GM21576 (cell line): ENCODE data around the gene EPN2.
"Not testable (repeated sequence)": the region's sequence is repeated elsewhere in the genome, so short reads cannot be mapped to it uniquely, and the experiment has no call there.

Source experiments
- ATAC-seq: cut with Tn5 transposase; IDR thresholded peaks from one replicate; pipeline ENCODE4 v1.9.1; 2021; ENCODE audit warnings: mild to moderate bottlenecking, moderate library complexity; ENCODE audit not compliant: unreplicated experiment

Gene EPN2

DNA sequence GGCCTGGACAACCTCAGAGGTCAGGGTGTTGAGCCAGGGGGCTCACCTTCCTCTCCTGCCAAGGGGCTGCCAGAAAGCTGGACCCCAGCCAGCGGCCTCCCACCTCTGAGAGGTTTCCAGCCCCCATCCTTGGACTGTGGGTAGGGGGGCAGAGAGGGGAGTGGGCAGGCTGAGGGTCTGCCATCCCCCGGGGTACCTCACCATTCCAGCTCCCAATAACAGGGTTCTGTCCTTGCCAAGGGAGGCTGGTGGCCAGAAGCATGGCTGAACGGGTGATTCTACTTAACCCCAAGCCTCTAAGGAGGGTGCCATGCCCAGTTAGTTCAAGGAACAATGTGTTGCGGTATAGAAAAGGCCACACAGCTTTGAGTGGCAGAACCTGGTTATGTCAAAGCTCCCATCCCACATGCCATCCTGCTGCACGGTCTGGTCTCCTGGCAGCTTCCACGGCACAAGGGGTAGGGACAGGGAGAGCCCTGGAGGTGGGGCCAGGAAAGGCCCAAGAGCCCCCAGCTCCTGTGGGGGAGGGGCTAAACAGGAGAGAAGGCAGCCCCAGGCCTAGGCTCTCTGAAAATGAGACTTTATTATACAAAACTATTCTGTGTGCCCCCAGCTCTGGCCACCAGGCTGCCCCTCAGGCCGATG lies 105.6 kb downstream of the EPN2 start:
- no peak for ATAC-seq

DNA sequence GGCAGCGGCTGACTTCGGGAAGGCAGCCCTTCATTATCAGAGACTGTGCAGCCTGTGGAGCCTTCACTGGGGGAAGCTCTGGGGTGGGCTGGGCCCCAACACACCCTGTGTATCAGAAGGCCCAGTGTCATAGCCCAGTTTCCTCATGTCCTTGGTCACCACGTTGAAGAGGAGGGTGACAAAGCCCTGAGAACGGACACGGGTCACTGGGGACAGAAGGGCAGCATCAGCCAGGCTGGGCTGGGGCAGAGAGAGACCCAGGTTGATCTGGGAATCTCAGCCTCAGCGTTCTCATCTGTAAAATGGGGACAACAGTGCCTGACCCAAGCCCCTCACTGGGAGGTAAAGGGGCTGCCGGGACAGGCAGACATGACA lies 106.1 kb downstream of the EPN2 start:
- no peak for ATAC-seq

DNA sequence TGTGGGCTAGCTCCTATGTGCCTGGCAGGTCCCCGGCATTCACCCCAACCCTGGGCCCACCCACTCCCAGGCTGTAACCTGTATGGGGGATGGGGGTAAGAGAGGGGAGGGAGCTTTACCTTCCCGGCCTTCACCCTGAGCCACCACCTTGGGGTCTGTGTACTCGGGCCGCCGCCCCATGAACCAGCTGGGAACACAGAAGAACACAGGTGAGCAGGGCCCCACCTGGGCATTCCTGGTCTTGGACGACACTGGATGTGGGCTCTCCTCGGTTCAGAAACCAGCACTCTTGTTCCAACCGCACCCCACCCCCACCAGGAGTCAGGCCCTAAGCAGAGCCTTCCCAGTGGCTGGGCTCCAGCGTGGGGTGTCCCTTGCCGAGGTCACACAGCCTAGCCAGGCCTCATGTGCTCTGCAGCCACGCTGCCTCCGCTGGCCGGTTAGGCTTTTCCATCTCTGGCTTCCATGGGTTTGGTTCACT lies 106.5 kb downstream of the EPN2 start:
- no peak for ATAC-seq

DNA sequence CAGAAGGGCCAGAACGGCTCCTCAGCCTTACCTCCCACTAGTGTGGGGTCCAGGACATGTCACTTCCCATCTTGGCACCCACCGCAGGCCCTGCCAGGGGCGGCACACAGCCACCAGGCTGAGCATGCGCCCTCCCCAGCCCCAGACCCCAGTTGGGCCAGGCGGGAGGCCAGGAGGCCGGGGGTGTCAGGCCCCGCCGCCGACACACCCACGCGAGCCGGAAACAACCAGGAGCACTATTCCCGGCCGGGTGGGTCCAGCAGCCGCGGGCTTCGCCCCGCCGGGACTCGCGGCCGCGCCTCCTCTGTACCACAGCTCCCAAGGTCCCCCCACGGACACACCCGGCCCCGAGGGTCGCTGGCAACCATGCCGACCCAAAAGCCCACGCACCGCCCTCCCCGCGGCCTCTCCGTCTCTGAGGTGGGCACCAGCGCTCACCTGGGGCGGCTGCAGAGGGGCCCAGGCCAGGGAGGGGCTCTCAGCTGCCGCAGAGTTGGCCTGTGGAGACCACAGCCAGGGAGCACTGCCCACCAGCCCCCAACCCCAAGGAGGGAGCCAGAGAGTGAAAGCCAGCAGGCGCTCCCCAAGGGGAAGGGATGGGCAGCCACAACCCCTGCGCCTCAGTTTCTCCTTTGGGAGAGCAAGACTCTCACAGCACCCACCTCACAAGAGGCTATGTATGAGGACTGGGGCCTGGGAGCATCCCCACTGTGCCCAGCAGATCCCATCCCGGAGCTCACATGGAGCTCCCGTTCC lies 107.3 kb downstream of the EPN2 start:
- no peak for ATAC-seq

GRCh38 chr17:19345067-19345460 lies 107.9 kb downstream of the EPN2 start:
- ATAC-seq: no peak

GRCh38 chr17:19345486-19346350 lies 108.6 kb downstream of the EPN2 start:
- ATAC-seq: no peak

GRCh38 chr17:19346351-19347255 lies 109.4 kb downstream of the EPN2 start:
- ATAC-seq: no peak

- ATAC-seq: no peak
Observed at GRCh38 chr17:19347323-19348080, 110.3 kb downstream of the EPN2 start.

- ATAC-seq: no peak
Observed at GRCh38 chr17:19348081-19348650, 111.0 kb downstream of the EPN2 start.

- no peak for ATAC-seq
Observed at GRCh38 chr17:19348806-19349205, 111.6 kb downstream of the EPN2 start.

GRCh38 chr17:19353401-19353800 lies 116.2 kb downstream of the EPN2 start:
- not testable (repeated sequence) for ATAC-seq

- no peak for ATAC-seq
Observed at GRCh38 chr17:19354748-19355147, 117.6 kb downstream of the EPN2 start.

GRCh38 chr17:19357351-19357750 lies 120.2 kb downstream of the EPN2 start:
- no peak for ATAC-seq

DNA sequence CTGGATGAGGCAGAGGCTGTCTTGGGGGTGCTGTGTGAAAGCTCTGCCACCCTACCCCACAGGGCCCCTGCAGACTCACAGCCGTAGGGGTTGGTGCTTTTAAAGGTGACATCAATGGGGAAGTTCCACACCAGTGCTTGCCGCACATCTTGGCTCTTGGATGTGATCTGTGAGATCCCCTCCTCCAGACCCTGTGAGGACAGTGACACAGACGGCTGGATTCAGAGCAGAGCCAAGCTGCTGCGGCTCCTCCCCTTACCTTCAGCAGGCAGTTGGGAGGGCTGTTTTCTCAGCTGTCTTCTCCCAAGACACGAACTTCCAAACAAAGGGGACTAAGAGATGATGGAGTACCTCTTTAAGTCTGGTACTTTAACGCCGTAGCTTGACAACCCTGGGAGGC lies 120.6 kb downstream of the EPN2 start:
- ATAC-seq: no peak

DNA sequence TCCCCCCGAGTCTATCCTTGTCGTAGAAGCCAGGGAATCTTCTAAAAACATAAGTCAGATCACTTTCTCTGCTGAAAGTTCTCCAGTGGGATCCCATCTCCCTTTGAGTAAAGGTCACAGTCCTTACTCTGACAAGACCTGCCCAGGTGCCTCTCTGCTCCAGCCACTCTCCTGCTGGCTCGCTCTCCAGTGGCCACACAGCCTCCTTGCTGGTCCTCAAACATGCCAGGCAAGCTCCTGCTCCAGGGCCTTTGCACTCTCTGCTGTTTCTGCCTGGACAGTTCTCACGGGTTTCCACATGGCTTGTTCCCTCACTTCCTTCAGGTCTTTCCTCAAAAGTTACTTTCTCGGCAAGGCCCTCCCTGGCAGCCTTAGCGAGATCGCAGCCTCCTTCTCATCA lies 122.0 kb downstream of the EPN2 start:
- no peak for ATAC-seq

DNA sequence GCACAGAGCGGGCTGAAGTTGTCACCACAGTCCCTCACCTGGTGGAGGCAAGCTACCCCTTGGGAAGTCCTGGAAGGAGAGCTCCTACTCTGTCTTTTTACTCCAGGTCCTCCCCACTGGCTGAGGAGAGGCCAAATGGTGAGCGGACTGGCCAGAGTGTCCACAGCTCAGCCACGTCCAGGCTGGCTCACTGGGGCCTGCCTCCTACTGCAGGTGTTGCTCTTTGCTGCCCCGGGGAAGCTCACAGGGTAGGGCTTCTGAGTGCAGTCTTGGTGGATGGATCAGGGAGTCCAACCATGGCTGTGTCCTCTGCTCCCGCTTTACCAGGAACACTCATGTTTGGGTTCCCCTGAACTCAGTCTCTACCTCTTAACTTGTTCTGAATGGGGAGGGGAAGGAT lies 122.7 kb downstream of the EPN2 start:
- ATAC-seq: no peak

GRCh38 chr17:19360772-19361171 lies 123.6 kb downstream of the EPN2 start:
- ATAC-seq: no peak

DNA sequence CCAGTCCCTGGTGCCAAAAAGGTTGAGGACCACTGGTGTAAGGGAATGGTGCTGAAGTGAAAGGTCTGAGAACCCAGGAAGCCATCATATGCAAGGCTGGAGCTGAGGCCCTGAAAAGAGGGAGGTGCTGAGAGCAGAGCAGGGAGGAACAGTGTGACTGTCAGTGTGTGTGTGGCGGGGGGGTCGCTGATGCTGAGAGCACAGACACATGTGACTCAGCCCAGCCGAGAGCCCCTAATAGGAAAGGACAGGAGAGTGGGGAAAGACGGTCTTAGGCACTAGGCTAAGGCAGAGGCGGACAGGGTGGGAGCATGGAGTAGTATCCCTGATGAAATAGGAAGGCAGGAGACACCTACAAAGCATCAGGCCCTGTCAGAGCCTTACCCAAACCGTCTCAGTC lies 124.2 kb downstream of the EPN2 start:
- ATAC-seq: no peak

DNA sequence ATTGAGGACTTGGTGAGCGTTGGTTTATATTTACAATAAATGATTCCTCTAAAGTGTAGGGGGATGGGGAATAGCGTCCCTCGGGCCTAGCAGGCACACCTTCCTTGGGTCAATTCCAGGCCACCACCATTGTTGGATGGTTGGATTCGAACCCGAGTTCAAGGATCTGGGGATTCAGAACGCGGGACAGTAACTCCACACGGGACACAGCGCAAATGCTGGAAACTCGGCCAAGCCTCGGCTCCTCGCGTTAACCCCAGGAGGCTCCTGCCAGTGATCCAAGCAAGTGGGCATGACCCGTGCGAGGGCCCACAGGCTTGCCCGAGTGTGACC lies 124.7 kb downstream of the EPN2 start:
- no peak for ATAC-seq
